Hematopoietic multipotent progenitor cell treated with erythropoietin and hydrocortisone succinate and interleukin-3 and kit ligand, for 8 days (in vitro differentiated cells): ENCODE data around the gene TXNL4B.
"Not testable (repeated sequence)": the region's sequence is repeated elsewhere in the genome, so short reads cannot be mapped to it uniquely, and the experiment has no call there.

Experiments used
- DNase-seq: peaks from one replicate; pipeline ENCODE4 v3.0.0-alpha.2; 2015

Gene TXNL4B

DNA sequence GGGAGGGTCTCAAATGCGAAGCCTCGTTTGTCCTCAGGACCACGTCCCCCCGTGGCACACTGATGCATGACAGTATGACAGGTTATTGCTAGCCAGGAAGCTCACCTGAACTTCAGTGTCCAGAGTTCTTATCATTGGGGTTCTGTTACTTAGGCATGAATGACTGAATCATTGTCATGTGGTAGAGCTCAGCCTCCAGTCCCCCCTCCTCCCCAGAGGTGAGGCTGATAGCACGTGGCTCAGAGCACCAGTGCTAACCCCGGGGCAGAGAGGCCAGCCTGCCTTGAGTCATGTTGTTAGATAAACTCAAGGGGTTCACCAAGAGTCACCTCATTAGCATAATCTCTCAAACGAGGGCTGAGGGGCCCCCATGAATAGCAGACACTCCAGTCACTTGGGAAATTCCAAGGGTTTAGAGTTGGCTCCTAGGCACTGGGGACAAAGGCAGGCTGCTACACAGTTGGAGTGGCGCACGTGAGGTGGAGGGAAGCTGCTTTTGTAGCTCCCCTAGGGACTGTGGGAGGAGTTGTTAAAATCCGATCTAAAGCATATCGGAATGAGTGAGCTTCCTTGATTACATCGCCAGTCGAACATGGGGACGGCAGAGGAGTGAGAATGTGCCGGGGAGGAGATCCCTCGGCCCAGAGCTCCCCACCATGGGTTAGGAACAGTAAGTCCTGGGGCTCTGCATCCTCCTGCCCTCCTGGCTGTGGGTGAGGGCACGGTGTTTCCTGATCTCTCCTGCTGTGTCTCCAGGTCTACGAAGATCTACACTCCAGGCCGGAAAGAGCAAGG, 18.4 kb upstream of the TXNL4B start:
- DNase-seq, result no peak

GRCh38 chr16:72110662-72111615, 17.5 kb upstream of the TXNL4B start:
- no peak for DNase-seq

GRCh38 chr16:72109966-72110530, 16.6 kb upstream of the TXNL4B start:
- no peak for DNase-seq

- no peak for DNase-seq
Observed at GRCh38 chr16:72109300-72109699, 15.9 kb upstream of the TXNL4B start.

- no peak for DNase-seq
Observed at GRCh38 chr16:72108353-72109102, 15.1 kb upstream of the TXNL4B start.

GRCh38 chr16:72107371-72107770, 14.0 kb upstream of the TXNL4B start:
- no peak for DNase-seq

- no peak for DNase-seq
Observed at GRCh38 chr16:72105978-72106377, 12.6 kb upstream of the TXNL4B start.

- DNase-seq, result no peak
Observed at GRCh38 chr16:72104905-72105304, 11.5 kb upstream of the TXNL4B start.

DNA sequence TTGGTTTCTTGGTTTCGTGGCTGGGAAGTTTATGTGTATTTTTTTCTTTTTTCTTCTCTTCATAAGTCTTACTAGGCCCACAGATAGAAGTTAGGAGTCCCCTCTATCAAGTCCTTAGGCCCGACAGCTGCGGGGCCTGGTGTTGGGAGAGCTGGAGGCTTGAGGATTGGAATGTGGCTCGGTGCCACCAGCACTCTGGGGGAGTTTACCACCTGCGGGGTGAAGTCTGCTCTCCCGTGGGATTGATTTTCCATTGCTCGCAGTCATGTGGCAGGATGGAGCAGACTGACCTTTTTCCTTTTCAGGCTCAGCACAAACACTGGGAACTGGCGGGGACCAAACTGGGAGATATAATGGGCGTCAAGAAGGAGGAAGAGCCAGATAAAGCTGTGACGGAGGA, 7.8 kb upstream of the TXNL4B start:
- DNase-seq, result no peak

GRCh38 chr16:72099377-72099818, 6.0 kb upstream of the TXNL4B start:
- DNase-seq, result peak; percentile 81

DNA sequence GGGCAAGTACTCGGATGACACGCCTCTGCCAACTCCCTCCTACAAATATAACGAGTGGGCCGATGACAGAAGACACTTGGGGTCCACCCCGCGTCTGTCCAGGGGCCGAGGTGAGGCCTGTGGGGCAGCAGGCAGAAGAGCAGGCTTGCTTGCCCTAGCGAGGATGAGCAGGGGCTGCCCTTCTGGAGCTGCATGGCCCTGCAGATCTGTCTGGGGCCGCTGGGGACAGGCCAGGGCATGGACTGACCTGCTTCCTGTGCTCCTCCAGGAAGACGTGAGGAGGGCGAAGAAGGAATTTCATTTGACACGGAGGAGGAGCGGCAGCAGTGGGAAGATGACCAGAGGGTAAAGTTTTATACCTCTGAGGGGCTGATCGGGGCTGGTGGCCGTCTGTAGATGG, 5.5 kb upstream of the TXNL4B start:
- DNase-seq, result no peak

DNA sequence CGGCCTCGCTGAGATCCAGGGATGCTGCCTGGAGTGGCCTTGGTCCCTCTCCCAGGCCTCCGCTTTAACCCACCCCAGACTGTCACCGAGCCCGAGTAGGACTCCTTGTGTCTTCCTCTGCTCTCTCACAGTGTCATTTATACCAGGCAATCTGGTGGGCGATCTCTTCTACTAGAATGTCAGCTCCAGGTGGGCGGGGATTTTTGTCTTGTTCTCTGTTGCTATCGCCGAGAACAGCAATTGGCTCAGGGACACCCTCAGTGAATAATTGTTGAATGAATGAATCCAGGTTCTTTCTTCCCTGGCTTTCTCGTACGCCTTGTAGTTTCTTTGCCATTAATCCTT, 818 bp upstream of the TXNL4B start:
- peak; percentile 53 for DNase-seq

DNA sequence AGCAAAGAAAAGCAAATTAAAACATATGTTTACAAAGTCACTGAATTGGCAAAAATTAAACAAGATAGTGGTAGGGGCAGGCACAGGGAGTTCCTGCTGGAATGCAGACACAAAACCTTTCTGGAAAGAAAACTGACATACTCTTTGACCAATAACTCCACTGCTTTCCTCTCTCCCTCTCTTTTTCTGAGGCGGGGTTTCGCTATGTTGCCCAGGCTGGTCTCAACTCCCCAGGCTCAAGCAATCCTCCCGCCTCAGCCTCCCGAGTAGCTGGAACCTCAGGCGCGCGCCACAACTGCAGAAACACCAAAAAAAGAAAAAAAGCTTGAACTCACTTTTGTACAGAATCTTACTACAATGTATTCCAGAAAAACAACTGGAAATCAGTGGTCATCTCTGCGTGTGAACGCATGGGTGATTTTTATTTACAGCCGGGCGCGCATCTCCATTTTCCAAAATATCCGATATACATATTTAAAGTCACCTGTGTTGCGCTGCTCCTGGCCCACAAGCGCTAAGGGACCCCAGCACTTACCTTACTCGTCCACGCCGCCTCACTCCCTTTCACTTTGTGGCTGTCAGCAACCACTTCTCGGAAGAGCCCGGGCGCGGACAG, 480 bp downstream of the TXNL4B start:
- DNase-seq, result peak; percentile 54

DNA sequence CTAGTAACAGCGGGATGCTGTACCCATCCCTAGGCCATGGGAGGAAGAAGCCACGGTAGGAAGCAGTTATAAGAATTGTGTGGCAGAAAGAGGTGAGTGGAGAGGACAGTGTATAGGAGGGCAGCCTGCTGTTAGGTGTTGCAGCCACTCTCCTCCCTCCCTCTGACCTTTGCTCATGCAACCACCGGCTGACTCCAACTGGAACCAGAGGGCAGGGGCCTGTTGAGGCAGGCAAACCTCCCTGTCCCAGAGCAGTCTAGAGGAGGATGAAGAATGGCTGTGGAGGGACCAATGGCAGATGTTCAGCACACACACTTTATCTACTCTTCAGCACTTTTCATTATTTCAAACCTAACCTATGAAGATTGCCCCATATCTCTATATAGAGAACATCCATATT, 2.2 kb downstream of the TXNL4B start:
- DNase-seq, result no peak

- DNase-seq, result no peak
Observed at GRCh38 chr16:72085002-72085401, 8.4 kb downstream of the TXNL4B start.

DNA sequence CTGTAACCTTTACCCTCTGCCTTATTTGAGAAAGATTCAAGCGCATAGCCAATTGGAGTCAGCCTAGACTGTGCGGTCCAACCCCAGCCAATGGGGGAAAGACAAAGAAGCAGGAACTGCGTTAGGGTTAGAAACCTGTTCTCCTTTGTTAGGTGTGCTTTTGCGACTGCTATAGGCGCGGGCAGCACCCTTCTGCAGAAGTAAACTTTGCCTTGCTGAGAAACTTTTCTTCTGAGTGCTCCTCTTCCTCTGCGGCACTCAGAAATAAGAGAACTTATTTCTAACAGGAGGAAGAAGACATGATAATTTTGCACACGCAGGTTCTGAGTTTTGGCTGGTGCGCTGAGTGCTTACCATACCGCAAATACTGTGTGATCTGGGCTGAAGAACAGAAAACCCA, 9.0 kb downstream of the TXNL4B start:
- DNase-seq, result no peak

GRCh38 chr16:72083778-72084404, 9.5 kb downstream of the TXNL4B start:
- no peak for DNase-seq

DNA sequence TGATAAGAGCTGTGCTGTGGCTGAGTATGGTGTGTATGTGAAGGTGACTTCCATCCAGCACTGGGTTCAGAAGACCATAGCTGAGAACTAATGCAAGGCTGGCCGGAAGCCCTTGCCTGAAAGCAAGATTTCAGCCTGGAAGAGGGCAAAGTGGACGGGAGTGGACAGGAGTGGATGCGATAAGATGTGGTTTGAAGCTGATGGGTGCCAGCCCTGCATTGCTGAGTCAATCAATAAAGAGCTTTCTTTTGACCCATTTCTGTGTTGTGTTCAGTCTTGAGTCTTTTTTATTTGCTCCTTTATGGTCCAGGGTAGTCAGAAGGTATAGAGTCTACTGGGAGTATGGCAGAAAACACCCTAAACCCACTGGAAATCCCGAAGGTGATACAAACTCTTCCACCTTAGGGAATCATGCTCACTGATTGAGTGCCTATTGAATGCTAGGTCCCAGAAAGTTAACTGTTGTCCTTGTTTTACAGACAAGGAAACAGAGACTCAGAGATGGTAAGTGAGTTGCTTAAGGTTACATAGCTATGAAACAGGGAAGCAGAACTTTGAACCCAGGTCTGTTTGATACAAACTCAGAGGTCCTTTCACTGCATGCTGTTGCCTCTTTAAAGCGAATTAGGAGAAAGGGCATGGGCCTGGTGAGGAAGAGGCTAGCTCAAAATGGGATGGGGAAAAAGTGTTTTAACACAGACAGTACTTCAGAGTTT, 16.3 kb downstream of the TXNL4B start:
- not testable (repeated sequence) for DNase-seq

- DNase-seq, result not testable (repeated sequence)
Observed at GRCh38 chr16:72075067-72075466, 18.4 kb downstream of the TXNL4B start.

DNA sequence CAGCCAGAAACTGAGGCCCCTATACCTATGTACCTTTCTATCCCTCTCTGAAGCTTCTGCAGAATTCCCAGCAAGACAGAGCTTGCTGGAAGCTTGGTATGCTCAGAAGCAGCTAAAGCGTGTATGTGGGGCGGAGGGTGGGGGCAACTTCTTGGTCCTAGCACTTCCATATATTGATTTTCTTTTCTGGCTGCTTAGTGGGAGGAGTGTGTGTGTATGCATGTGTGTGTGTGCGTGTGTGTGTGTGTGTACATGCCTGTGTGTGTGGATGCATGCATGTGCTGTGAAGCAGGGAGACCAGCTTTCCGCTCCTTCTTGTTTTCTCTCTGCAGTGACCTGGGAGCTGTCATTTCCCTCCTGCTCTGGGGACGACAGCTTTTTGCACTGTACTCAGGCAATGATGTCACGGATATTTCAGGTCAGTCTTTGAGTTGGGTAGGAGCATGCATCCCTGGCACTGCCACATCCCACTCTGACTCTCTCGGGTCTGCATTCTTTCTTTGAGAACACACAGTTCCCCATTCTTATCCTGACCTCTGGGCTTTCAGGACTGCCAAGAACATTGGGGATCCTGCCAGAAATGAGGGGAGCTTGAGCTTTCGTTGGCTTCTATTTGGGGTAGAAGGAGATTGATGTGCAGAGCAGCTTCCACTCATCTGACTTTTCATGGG, 19.7 kb downstream of the TXNL4B start:
- DNase-seq, result no peak
